ENCODE measurements around the gene C3orf22.

C3orf22 gene

GRCh38 chr3:126557415-126557745, 1.4 kb downstream of the C3orf22 start:
- DNase-seq (ENCODE audit: low read depth in 1 of 2, low spot score in 1 of 2) = no peak

- no peak for DNase-seq (ENCODE audit: low read depth in 1 of 2, low spot score in 1 of 2)
Observed at GRCh38 chr3:126556637-126557414, 1.9 kb downstream of the C3orf22 start.

- DNase-seq (ENCODE audit: low read depth in 1 of 2, low spot score in 1 of 2) = no peak
Observed at GRCh38 chr3:126555795-126556636, 2.7 kb downstream of the C3orf22 start.

- DNase-seq (ENCODE audit: low read depth in 1 of 2, low spot score in 1 of 2) = no peak
Observed at GRCh38 chr3:126554560-126555525, 3.9 kb downstream of the C3orf22 start.

- no peak for DNase-seq (ENCODE audit: low read depth in 1 of 2, low spot score in 1 of 2)
Observed at GRCh38 chr3:126553284-126554084, 5.2 kb downstream of the C3orf22 start.

GRCh38 chr3:126552688-126553283, 5.9 kb downstream of the C3orf22 start:
- no peak for DNase-seq (ENCODE audit: low read depth in 1 of 2, low spot score in 1 of 2)

- DNase-seq (ENCODE audit: low read depth in 1 of 2, low spot score in 1 of 2) = no peak
Observed at GRCh38 chr3:126551839-126552687, 6.7 kb downstream of the C3orf22 start.

GRCh38 chr3:126551121-126551838, 7.5 kb downstream of the C3orf22 start:
- no peak for DNase-seq (ENCODE audit: low read depth in 1 of 2, low spot score in 1 of 2)

GRCh38 chr3:126550488-126551051, 8.2 kb downstream of the C3orf22 start:
- no peak for DNase-seq (ENCODE audit: low read depth in 1 of 2, low spot score in 1 of 2)

- DNase-seq (ENCODE audit: low read depth in 1 of 2, low spot score in 1 of 2) = no peak
Observed at GRCh38 chr3:126549861-126550487, 8.8 kb downstream of the C3orf22 start.

- DNase-seq (ENCODE audit: low read depth in 1 of 2, low spot score in 1 of 2) = no peak
Observed at GRCh38 chr3:126548556-126549466, 9.9 kb downstream of the C3orf22 start.

- no peak for DNase-seq (ENCODE audit: low read depth in 1 of 2, low spot score in 1 of 2)
Observed at GRCh38 chr3:126547721-126548120, 11.0 kb downstream of the C3orf22 start.

- DNase-seq (ENCODE audit: low read depth in 1 of 2, low spot score in 1 of 2) = no peak
Observed at GRCh38 chr3:126546549-126547239, 12.0 kb downstream of the C3orf22 start.

GRCh38 chr3:126546013-126546412, 12.7 kb downstream of the C3orf22 start:
- no peak for DNase-seq (ENCODE audit: low read depth in 1 of 2, low spot score in 1 of 2)

- no peak for DNase-seq (ENCODE audit: low read depth in 1 of 2, low spot score in 1 of 2)
Observed at GRCh38 chr3:126545544-126545943, 13.2 kb downstream of the C3orf22 start.
